ENCODE measurements around the gene TMED10.

TMED10 gene

GRCh38 chr14:75126121-75126544, 50.3 kb downstream of the TMED10 start:
- DNase-seq: peak; percentile 42 to 69

DNA sequence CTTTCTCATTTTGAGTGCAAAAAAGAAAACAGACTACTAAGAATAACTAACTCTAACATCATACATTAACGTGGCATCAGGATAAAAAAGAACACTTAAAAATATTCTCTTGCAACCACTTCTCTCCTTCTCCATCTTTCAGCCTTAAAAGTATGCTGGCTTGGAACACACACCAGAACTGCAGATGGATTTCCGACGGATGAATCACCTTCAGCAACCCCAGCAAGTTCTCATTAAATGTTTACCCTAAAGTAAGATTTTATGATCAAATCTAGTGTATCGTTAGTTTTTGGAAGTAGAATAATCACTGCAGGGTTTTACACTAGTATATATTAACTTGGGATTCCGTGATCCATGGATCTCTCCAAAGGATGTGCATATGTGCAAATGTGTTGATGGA, 50.8 kb downstream of the TMED10 start:
- no peak for DNase-seq

DNA sequence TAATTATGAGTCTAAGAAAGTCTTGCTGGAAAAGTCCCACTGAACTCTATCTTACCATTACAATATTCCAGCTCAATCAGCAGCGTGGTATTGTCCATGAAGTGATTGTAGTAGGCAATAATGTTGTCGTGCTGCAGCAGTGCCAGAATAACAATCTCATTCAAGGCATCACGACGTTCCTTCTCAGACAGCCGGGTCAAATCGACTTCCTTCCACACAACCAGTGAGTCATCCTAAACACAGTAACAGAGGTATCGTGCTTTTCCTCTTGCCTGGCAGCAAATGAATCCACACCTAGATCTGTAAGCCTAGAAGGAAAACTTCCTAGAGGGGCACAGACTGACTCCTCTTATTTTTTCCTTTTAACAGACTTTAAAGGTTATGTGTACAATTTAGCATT, 52.4 kb downstream of the TMED10 start:
- DNase-seq: peak; percentile 30 to 33

- DNase-seq: no peak
These were observed 54.9 kb downstream of the TMED10 start for GRCh38 chr14:75121552-75121951.

GRCh38 chr14:75120541-75121291, 55.7 kb downstream of the TMED10 start:
- no peak for DNase-seq

DNA sequence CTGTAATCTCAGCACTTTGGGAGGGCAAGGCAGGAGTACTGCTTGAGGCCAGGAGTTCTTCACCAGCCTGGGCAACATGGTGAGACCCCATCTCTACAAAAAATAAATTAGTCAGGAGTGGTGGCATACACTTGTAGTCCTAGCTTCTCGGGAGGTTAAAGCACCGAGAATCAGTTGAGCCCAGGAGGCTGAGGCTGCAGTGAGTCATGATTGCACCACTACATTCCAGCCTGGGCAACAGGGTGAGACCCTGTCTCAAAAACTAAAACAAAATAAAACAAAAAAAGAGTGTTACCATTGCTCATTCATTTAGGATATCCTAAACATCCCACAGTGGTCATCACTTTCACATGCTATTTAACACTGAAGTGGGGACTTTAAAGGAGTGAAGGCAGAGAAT, 57.4 kb downstream of the TMED10 start:
- no peak for DNase-seq

DNA sequence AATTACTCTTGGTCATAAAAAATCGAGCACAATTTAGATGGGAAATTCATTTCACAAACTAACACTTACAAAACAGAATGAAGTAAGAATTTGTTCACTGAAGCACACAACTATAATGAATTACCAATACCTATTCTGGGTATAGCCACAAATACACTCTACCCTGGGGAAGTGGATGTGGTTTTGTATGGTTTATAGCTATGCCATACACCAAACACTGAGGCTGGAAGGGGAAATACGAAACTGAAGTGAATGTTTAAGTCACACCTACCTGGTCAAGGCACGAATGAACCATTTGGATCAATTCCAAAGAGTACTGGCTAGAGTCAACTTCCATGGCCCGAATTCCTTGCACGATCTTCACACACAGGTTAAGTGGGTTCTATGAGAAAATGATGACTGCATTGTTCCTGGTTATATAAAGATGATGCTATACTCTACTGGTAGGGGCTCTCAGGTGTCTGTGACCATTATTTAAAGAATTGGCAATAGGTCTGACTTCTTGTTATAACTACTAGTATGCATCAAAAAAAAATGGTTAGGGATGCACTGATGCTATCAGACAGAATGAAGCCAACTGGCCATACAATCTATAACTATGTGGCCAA, 62.4 kb downstream of the TMED10 start:
- DNase-seq: no peak

DNA sequence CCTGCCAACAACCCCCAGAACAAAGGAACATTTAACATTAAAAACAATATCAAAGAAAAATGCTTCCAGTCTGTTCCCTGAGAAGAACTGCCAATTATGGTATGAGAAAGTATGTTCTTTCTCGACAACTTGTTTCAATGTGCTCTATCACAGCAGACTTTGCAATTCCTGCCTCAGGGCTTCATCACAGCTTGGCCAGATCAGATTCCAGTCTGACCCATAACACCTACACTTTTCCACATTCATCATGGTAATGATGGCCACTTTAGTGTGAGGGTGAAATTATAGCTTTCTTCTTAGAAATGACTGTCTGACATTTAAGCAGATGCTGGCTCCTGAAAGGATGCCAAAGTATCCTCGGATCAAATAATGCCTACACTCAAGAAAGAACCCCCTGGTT, 66.5 kb downstream of the TMED10 start:
- no peak for DNase-seq

DNA sequence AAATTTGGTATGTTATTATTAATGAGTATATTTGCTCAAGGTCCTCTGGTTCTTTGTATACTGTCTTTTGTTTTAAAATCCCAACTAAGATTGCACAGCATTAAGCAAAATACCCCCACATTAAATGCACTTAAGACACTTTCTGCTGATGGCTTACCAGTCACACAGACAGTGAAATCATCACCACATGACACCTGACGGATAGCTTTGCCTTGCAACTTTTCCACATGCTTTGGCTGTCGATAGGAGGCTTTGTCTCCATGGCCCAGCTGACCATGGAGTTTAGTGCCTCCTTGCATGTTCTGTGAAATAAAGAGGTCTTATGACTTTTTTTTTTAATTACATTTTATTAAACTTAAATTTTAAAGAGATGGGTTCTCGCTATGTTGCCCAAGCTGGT, 69.2 kb downstream of the TMED10 start:
- DNase-seq: no peak

DNA sequence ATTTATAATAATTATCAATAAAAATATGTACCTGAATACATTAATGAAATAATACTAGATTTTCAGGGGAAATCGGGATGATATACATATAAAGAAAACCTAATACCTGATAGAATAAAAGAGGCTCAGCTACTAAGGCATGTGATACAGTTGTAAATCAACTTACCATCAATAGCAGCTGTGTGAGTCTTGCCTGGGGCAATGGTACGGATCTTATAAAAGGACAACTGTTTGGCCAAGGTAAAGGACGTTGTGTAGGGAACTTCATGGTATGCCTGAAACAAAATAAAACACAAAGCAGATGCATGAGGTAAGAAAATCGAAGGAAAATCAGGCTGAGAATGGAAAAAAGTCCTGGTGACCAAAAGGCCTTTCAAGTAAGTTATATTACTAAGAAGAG, 74.9 kb downstream of the TMED10 start:
- no peak for DNase-seq

- DNase-seq: no peak
These were observed 77.7 kb downstream of the TMED10 start for GRCh38 chr14:75098682-75099081.

GRCh38 chr14:75098212-75098611, 78.2 kb downstream of the TMED10 start:
- no peak for DNase-seq

GRCh38 chr14:75096959-75097358, 79.5 kb downstream of the TMED10 start:
- no peak for DNase-seq

DNA sequence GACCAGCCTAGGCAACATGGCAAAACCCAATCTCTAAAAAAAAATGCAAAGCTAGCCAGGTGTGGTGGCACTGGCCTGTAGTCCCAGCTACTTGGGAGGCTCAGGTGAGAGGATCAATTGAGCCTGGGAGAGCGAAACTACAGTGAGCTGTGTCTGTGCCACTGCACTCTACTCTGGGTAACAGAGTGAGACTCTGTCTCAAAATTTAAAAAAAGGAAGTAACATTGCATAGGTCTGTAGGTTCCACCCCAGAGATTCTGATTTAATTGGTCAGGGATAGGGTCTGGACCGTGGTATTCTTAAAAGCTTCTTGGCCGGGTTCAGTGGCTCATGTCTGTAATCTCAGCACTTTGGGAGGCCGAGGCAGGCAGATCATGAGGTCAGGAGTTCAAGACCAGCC, 80.7 kb downstream of the TMED10 start:
- no peak for DNase-seq

- DNase-seq: no peak
These were observed 81.5 kb downstream of the TMED10 start for GRCh38 chr14:75094896-75095295.

- DNase-seq: no peak
These were observed 83.7 kb downstream of the TMED10 start for GRCh38 chr14:75092698-75093097.

- DNase-seq: no peak
These were observed 85.2 kb downstream of the TMED10 start for GRCh38 chr14:75091251-75091650.

DNA sequence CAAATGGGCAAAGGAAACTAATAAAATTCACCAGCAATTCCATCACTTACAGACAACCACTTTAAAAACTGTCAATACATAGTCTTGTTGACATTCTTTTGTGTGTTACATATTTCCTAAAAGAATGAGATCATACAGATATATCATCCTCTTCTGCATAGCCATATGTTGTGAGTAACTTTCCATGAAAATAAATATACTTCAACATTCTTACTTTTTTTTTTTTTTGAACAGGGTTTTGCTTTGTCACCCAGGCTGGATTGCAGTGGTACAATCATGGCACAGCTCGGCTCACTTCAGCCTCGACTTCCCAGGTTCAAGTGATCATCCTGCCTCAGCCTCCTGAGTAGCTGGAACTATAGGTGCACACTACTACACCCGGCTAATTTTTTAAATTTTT, 86.1 kb downstream of the TMED10 start:
- DNase-seq: no peak

GRCh38 chr14:75088566-75089373, 87.6 kb downstream of the TMED10 start:
- peak; percentile 21 to 62 for DNase-seq

DNA sequence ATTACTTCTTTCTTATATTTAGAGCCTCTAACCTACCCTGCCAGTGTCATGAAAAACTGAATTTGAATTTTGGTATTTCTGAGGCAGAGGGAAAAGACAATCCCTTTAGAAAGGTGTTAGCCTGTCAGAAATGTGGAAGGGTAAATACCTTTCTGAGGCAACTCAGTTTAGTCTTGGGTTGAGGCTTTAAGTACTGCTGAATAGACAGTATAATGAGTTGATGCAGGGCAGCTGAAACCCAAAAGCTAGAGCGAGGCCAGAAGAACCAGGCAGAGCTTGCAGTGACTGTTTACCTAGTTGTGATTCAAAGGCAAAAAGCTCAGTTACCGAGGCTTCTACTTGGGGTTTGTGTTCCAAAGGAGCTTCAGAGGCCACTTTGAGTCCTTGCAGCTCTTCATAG, 88.3 kb downstream of the TMED10 start:
- no peak for DNase-seq

GRCh38 chr14:75084513-75084912, 91.9 kb downstream of the TMED10 start:
- no peak for DNase-seq

- no peak for DNase-seq
These were observed 93.1 kb downstream of the TMED10 start for GRCh38 chr14:75083271-75083670.

- no peak for DNase-seq
These were observed 94.7 kb downstream of the TMED10 start for GRCh38 chr14:75081660-75082229.

All from CD4-positive, alpha-beta T cell treated with Interleukin-1 beta for 1 hour (primary cell).